ENCODE results near the gene RAP1GAP2.
"Not testable (repeated sequence)": the region's sequence is repeated elsewhere in the genome, so short reads cannot be mapped to it uniquely, and the experiment has no call there.

Gene RAP1GAP2

DNA sequence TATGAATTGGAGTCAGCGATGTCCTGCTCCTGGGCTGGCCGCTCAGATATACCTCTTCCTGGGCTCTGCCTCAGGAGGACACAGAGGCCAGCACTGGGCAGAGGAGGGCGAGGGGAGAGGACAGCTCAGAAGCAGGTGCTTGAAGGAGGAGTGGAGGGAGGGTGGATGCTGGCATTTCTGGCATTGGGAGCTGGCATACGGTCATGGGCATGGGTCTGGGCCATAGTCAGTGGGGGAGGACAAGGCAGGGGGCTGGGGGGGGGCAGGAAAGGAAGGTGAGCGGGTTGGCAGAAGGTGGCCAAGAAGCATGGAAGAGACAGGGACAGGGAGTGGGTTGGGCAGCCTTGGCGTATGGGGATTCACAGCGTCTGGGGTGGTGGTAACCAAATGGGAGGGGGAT is 16.7 kb upstream of the RAP1GAP2 start:
- Histone ChIP-seq H3K4me1 (ENCODE audit: insufficient read depth, low read length) (no peaks in the 10 kb centered on the region), H3K27me3 (ENCODE audit: insufficient read depth, low read length, poor library complexity) (peaks cover 12% of the 10 kb centered on the region), H3K9ac (ENCODE audit: low read depth, low read length) (no peak overlapping the region), H3K4me3 (ENCODE audit: low read depth in 1 of 2, low read length in 2 of 2) (no peak overlapping the region), H3K27ac (ENCODE audit: low read length) (no peak overlapping the region), H3K36me3 (ENCODE audit: insufficient read depth, low read length) (no peaks in the 10 kb centered on the region), H2AFZ (ENCODE audit: low read depth, low read length) (no peak overlapping the region), H3K4me2 (ENCODE audit: insufficient read depth, low read length) (no peak overlapping the region), H3K9me3 (ENCODE audit: insufficient read depth, low read length, severe bottlenecking) (no peaks in the 10 kb centered on the region), H4K20me1 (ENCODE audit: insufficient read depth, low read length) (peaks cover 6% of the 10 kb centered on the region), H3K79me2 (ENCODE audit: insufficient read depth, low read length) (no peaks in the 10 kb centered on the region)
- no peak for ATAC-seq (ENCODE audit: insufficient read depth, low read depth)
- no peak for TF ChIP-seq EZH2 (IDR thresholded peaks at IDR 0.05; ENCODE audit: borderline replicate concordance, low read depth, low read length, severe bottlenecking)
- TF ChIP-seq, protein P1, sequence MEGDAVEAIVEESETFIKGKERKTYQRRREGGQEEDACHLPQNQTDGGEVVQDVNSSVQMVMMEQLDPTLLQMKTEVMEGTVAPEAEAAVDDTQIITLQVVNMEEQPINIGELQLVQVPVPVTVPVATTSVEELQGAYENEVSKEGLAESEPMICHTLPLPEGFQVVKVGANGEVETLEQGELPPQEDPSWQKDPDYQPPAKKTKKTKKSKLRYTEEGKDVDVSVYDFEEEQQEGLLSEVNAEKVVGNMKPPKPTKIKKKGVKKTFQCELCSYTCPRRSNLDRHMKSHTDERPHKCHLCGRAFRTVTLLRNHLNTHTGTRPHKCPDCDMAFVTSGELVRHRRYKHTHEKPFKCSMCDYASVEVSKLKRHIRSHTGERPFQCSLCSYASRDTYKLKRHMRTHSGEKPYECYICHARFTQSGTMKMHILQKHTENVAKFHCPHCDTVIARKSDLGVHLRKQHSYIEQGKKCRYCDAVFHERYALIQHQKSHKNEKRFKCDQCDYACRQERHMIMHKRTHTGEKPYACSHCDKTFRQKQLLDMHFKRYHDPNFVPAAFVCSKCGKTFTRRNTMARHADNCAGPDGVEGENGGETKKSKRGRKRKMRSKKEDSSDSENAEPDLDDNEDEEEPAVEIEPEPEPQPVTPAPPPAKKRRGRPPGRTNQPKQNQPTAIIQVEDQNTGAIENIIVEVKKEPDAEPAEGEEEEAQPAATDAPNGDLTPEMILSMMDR (IDR thresholded peaks at IDR 0.05; ENCODE audit: borderline replicate concordance, extremely low read depth, low read length, poor library complexity, severe bottlenecking): no peak
- DNase-seq: no peak

GRCh38 chr17:2780256-2780655 is 16.0 kb upstream of the RAP1GAP2 start:
- Histone ChIP-seq H3K27me3 (ENCODE audit: insufficient read depth, low read length, poor library complexity) (peaks cover 12% of the 10 kb centered on the region), H2AFZ (ENCODE audit: low read depth, low read length) (no peak overlapping the region), H3K9ac (ENCODE audit: low read depth, low read length) (no peak overlapping the region), H3K9me3 (ENCODE audit: insufficient read depth, low read length, severe bottlenecking) (no peaks in the 10 kb centered on the region), H3K4me3 (ENCODE audit: low read depth in 1 of 2, low read length in 2 of 2) (no peak overlapping the region), H3K4me1 (ENCODE audit: insufficient read depth, low read length) (no peaks in the 10 kb centered on the region), H4K20me1 (ENCODE audit: insufficient read depth, low read length) (peaks cover 6% of the 10 kb centered on the region), H3K36me3 (ENCODE audit: insufficient read depth, low read length) (no peaks in the 10 kb centered on the region), H3K79me2 (ENCODE audit: insufficient read depth, low read length) (no peaks in the 10 kb centered on the region), H3K27ac (ENCODE audit: low read length) (no peak overlapping the region), H3K4me2 (ENCODE audit: insufficient read depth, low read length) (no peak overlapping the region)
- TF ChIP-seq, protein P1 (IDR thresholded peaks at IDR 0.05; ENCODE audit: borderline replicate concordance, extremely low read depth, low read length, poor library complexity, severe bottlenecking): no peak
- DNase-seq (no peak), ATAC-seq (ENCODE audit: insufficient read depth, low read depth) (no peak)

DNA sequence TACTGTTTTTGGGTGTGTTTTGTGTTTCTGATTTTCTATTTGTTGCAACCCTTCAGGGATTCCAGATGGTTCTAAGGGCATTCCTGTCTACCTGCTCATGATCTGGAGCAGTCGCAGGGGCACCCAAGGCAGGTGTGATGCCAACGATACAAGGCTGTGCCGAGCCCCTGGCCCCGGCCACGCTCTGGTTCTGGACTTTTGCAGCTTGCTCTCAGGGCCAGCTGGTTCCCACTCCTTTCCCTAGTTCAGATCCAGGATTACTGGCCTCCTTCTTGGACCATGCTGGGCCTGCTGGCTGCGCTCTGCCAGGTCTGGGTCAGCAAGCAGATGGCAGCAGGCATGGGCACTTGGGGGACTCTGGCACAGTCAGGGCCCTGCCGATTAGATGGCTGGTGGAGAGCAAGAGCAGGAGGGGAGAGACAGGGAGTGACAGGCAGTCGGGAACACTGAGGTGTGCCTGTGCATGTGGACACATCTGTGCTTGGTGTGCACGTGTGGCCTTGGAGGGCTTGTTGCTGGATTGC is 15.2 kb upstream of the RAP1GAP2 start:
- Histone ChIP-seq H3K27ac (ENCODE audit: low read length) (no peak overlapping the region), H3K9ac (ENCODE audit: low read depth, low read length) (no peak overlapping the region), H3K9me3 (ENCODE audit: insufficient read depth, low read length, severe bottlenecking) (no peaks in the 10 kb centered on the region), H2AFZ (ENCODE audit: low read depth, low read length) (no peak overlapping the region), H3K4me2 (ENCODE audit: insufficient read depth, low read length) (no peak overlapping the region), H3K4me3 (ENCODE audit: low read depth in 1 of 2, low read length in 2 of 2) (no peak overlapping the region), H3K27me3 (ENCODE audit: insufficient read depth, low read length, poor library complexity) (peaks cover 12% of the 10 kb centered on the region), H4K20me1 (ENCODE audit: insufficient read depth, low read length) (peaks cover 6% of the 10 kb centered on the region), H3K4me1 (ENCODE audit: insufficient read depth, low read length) (peaks cover 1% of the 10 kb centered on the region), H3K36me3 (ENCODE audit: insufficient read depth, low read length) (no peaks in the 10 kb centered on the region), H3K79me2 (ENCODE audit: insufficient read depth, low read length) (no peaks in the 10 kb centered on the region)
- no peak for ATAC-seq (ENCODE audit: insufficient read depth, low read depth)
- TF ChIP-seq, protein P1 (IDR thresholded peaks at IDR 0.05; ENCODE audit: borderline replicate concordance, extremely low read depth, low read length, poor library complexity, severe bottlenecking): no peak
- no peak for TF ChIP-seq EZH2 (IDR thresholded peaks at IDR 0.05; ENCODE audit: borderline replicate concordance, low read depth, low read length, severe bottlenecking)
- no peak for DNase-seq

- DNase-seq: not testable (repeated sequence)
Observed at GRCh38 chr17:2781598-2781997, 14.6 kb upstream of the RAP1GAP2 start.

More at GRCh38 chr17:2781598-2781997, 14.6 kb upstream of the RAP1GAP2 start:
- not testable (repeated sequence) for H3K27ac ChIP-seq (ENCODE audit: low read length); H3K27me3 ChIP-seq (ENCODE audit: insufficient read depth, low read length, poor library complexity); H3K9ac ChIP-seq (ENCODE audit: low read depth, low read length); H3K36me3 ChIP-seq (ENCODE audit: insufficient read depth, low read length); H2AFZ ChIP-seq (ENCODE audit: low read depth, low read length); H4K20me1 ChIP-seq (ENCODE audit: insufficient read depth, low read length); H3K79me2 ChIP-seq (ENCODE audit: insufficient read depth, low read length); ATAC-seq (ENCODE audit: insufficient read depth, low read depth); H3K4me2 ChIP-seq (ENCODE audit: insufficient read depth, low read length); H3K9me3 ChIP-seq (ENCODE audit: insufficient read depth, low read length, severe bottlenecking); H3K4me3 ChIP-seq (ENCODE audit: low read depth in 1 of 2, low read length in 2 of 2); H3K4me1 ChIP-seq (ENCODE audit: insufficient read depth, low read length)

Data from DND-41 (cell line).